HG03060 (cell line): Measurements from ENCODE around the gene MCM8.

Experiments used
- ATAC-seq: cut with Tn5 transposase; IDR thresholded peaks from one replicate; pipeline ENCODE4 v1.9.1; 2021; ENCODE audit warnings: low read depth, moderate number of reproducible peaks; ENCODE audit not compliant: unreplicated experiment

Gene MCM8

GRCh38 chr20:6037082-6037481 lies 86.6 kb downstream of the MCM8 start:
- ATAC-seq: no peak

GRCh38 chr20:6038256-6038655 lies 87.8 kb downstream of the MCM8 start:
- ATAC-seq: no peak

- ATAC-seq: no peak
Measured at GRCh38 chr20:6039766-6040165, 89.3 kb downstream of the MCM8 start.

GRCh38 chr20:6040540-6040939 lies 90.1 kb downstream of the MCM8 start:
- ATAC-seq: no peak

GRCh38 chr20:6040958-6041807 lies 90.7 kb downstream of the MCM8 start:
- no peak for ATAC-seq

- ATAC-seq: no peak
Measured at GRCh38 chr20:6041808-6042265, 91.4 kb downstream of the MCM8 start.

- no peak for ATAC-seq
Measured at GRCh38 chr20:6044115-6044514, 93.7 kb downstream of the MCM8 start.

GRCh38 chr20:6045566-6045965 lies 95.1 kb downstream of the MCM8 start:
- no peak for ATAC-seq

GRCh38 chr20:6046432-6046831 lies 96.0 kb downstream of the MCM8 start:
- ATAC-seq: no peak

GRCh38 chr20:6048391-6048790 lies 97.9 kb downstream of the MCM8 start:
- no peak for ATAC-seq
